OCI-LY3 (cell line): Measurements from ENCODE around the gene ST3GAL3.

ENCODE experiments used
- CTCF ChIP-seq: fragments of 200-600, 300-600 bp; sonication (generic); IDR thresholded peaks from 2 replicates; pipeline ENCODE4 v1.5.1; 2014; ENCODE audit warnings: antibody characterized with exemption, low read length, low read depth
- EZH2phosphoT487 ChIP-seq: fragments of 200-600 bp; shearing (Covaris generic); IDR thresholded peaks from 2 replicates; pipeline ENCODE4 v1.6.1; 2018; ENCODE audit warnings: antibody characterized with exemption, mixed run types, low read depth

- TF ChIP-seq CTCF, result no peak
- no peak for TF ChIP-seq EZH2phosphoT487
Measured at GRCh38 chr1:43968348-43968948, 261.1 kb downstream of the ST3GAL3 start.
